OCI-LY7 (cell line): ENCODE data around the gene TMEM266. TPM values are rescaled to one million over a fixed set of nuclear protein-coding genes. Genes with fewer than 3 reads are reported as not detected.

ENCODE experiments used
- BruUV-seq: library from RNA; stranded (reverse); fragments of 400-500 nt; replicated peaks from 2 replicates; lab custom pipeline; 2021; lab: Mats Ljungman, UMichigan
- CTCF ChIA-PET: fragments of 300-600 bp; sonication (Branson Sonifier 250); formaldehyde crosslinking; loops from one replicate; lab custom pipeline; 2022; ENCODE audit warnings: antibody characterized with exemption; ENCODE audit not compliant: unreplicated experiment; lab: Charles Lee
- POLR2A ChIA-PET: fragments of 300-600 bp; sonication (Branson Sonifier 250); formaldehyde crosslinking; loops from one replicate; lab custom pipeline; 2022; ENCODE audit warnings: antibody characterized with exemption; lab: Charles Lee
- DNase-seq: peaks from one replicate; pipeline ENCODE4 v3.0.0-alpha.2; 2015; ENCODE audit warnings: low spot score
- H2AFZ ChIP-seq: fragments of 200-600 bp; sonication (generic), shearing (Covaris generic); 2 replicates; pipeline ENCODE4 v1.6.1; 2014; ENCODE audit warnings: mild to moderate bottlenecking, antibody characterized with exemption, low read length, moderate library complexity
- H3K27ac ChIP-seq: fragments of 200-600 bp; sonication (generic); 2 replicates; pipeline ENCODE4 v1.5.1; 2014; ENCODE audit warnings: mixed run types, low read depth, mild to moderate bottlenecking, moderate library complexity, low read length, inconsistent platforms; ENCODE audit not compliant: poor library complexity, severe bottlenecking
- H3K36me3 ChIP-seq: fragments of 200-600 bp; sonication (generic); 2 replicates; pipeline ENCODE4 v1.6.1; 2014; ENCODE audit warnings: mild to moderate bottlenecking, antibody characterized with exemption, low read length, moderate library complexity, mixed read lengths; ENCODE audit not compliant: insufficient read depth
- H3K4me1 ChIP-seq: fragments of 200-600 bp; sonication (generic); 2 replicates; pipeline ENCODE4 v1.5.1; 2014; ENCODE audit warnings: mild to moderate bottlenecking, low read length; ENCODE audit not compliant: insufficient read depth, poor library complexity, severe bottlenecking
- H3K4me2 ChIP-seq: fragments of 200-600 bp; sonication (generic); 2 replicates; pipeline ENCODE4 v1.6.1; 2014; ENCODE audit warnings: mild to moderate bottlenecking, low read length
- H3K4me3 ChIP-seq: fragments of 200-600 bp; sonication (generic); 2 replicates; pipeline ENCODE4 v1.5.1; 2014; ENCODE audit warnings: mild to moderate bottlenecking, low read depth, low read length; ENCODE audit not compliant: poor library complexity, severe bottlenecking
- H3K79me2 ChIP-seq: fragments of 200-600 bp; sonication (generic); 2 replicates; pipeline ENCODE4 v1.6.1; 2016; ENCODE audit warnings: low read depth, mild to moderate bottlenecking, low read length, moderate library complexity, mixed read lengths; ENCODE audit not compliant: insufficient read depth
- H3K9me2 ChIP-seq: fragments of 200-600 bp; sonication (generic); 2 replicates; pipeline ENCODE4 v1.6.1; 2016; ENCODE audit warnings: mild to moderate bottlenecking, low read length, mixed read lengths; ENCODE audit not compliant: insufficient read depth
- H3K9me3 ChIP-seq: fragments of 200-600 bp; sonication (generic); 2 replicates; pipeline ENCODE4 v1.6.1; 2014; ENCODE audit warnings: mild to moderate bottlenecking, mixed run types, low read length, mixed read lengths
- H4K20me1 ChIP-seq: fragments of 200-600 bp; sonication (generic); 2 replicates; pipeline ENCODE4 v1.6.1; 2014; ENCODE audit warnings: mild to moderate bottlenecking, antibody characterized with exemption, low read length, moderate library complexity, mixed read lengths; ENCODE audit not compliant: insufficient read depth
- CTCF ChIP-seq: fragments of 200-600 bp; sonication (generic); conservative IDR thresholded peaks from 2 replicates; pipeline ENCODE4 v1.5.1; 2014; ENCODE audit warnings: mild to moderate bottlenecking, antibody characterized with exemption, low read length, moderate library complexity, mixed read lengths
- EZH2phosphoT487 ChIP-seq: fragments of 200-600 bp; sonication (generic); IDR thresholded peaks from 2 replicates; pipeline ENCODE4 v1.6.1; 2018; ENCODE audit warnings: low read depth, borderline replicate concordance, mild to moderate bottlenecking, mixed run types, antibody characterized with exemption, low read length, moderate library complexity, mixed read lengths
- intact Hi-C: fragments of 100-400 bp; cut with micrococcal nuclease; formaldehyde crosslinking; loops from one replicate; pipeline ENCODE4 v1.10.0; 2022; ENCODE audit not compliant: unreplicated experiment
- total RNA-seq, 2 experiments: library from RNA; depleted of rRNA in 1 of 2; stranded (reverse); fragments of >200 nt in 1 of 2; shearing (Covaris generic) in 1 of 2; gene quantifications; 2 replicates each; pipeline ENCODE4 v1.2.3, GENCODE V29; 2014 to 2022

Gene TMEM266
- total RNA-seq, 2 experiments from 2014 or later = not detected

DNA sequence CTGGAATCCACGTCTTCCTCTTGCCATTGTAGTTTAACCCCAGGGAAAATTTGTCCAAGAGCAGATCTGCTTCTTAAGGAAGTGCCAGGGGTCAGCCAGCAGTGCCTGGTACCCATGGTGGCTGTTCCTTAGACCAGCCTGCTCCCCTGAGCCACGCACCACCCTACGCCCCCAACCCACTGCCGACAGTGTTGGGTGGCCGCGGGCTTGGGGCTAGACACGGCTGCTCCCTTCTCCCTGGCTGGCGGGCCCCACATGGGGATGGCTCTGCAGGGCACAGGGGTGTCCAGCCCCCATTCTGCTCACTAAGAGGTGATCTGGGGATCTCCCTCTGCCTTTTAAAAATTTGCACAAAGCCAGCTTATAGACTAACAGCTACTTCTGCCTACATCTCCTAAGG lies 104.8 kb downstream of the TMEM266 start:
- no peak overlapping the region for H3K27ac ChIP-seq
- BruUV-seq = no TSS peak
- no peaks in the 10 kb centered on the region for H3K4me1 ChIP-seq
- DNase-seq = no peak
- no peaks in the 10 kb centered on the region for H4K20me1 ChIP-seq
- intact Hi-C loops = no loop called here
- no peaks in the 10 kb centered on the region for H3K36me3 ChIP-seq
- H3K4me2 ChIP-seq = no peak overlapping the region
- H2AFZ ChIP-seq = no peak overlapping the region
- no peaks in the 10 kb centered on the region for H3K79me2 ChIP-seq
- CTCF ChIA-PET = no interaction called here
- H3K9me2 ChIP-seq = no peaks in the 10 kb centered on the region
- H3K4me3 ChIP-seq = no peak overlapping the region
- TF ChIP-seq EZH2phosphoT487 = no peak
- no peak for TF ChIP-seq CTCF
- no peaks in the 10 kb centered on the region for H3K9me3 ChIP-seq
- POLR2A ChIA-PET = interaction anchor here (0.6 to 0.9 kb wide), 4 partner anchors 219 to 637 kb away, joined by 3 read pairs; no protein-coding TSS in a partner anchor

DNA sequence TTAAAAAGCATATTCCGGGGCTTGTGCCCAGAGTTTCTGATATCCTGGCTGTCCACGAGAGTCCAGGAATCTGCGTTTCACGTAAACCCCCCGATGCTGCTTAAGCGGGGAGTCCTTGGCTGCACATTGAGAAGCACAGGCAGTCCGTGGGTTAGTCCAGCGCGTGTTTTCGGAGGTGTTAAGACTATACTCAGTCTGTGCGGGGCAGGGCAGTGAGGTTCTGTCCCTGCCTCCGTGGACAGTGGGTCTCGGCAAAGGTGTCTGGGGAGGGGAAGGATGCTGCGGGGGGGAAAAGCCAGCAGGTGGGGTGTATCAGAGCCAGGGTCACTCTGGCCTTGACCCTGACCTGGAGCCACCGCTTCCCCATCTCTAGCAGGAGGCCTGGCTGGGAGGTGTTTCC lies 106.2 kb downstream of the TMEM266 start:
- H3K9me3 ChIP-seq = no peaks in the 10 kb centered on the region
- DNase-seq = no peak
- no peaks in the 10 kb centered on the region for H3K9me2 ChIP-seq
- H3K4me1 ChIP-seq = no peaks in the 10 kb centered on the region
- no peak for TF ChIP-seq EZH2phosphoT487
- no peak for TF ChIP-seq CTCF
- CTCF ChIA-PET = no interaction called here
- intact Hi-C loops = no loop called here
- H3K4me2 ChIP-seq = no peak overlapping the region
- H3K36me3 ChIP-seq = no peaks in the 10 kb centered on the region
- no peaks in the 10 kb centered on the region for H3K79me2 ChIP-seq
- H3K27ac ChIP-seq = no peak overlapping the region
- H2AFZ ChIP-seq = no peak overlapping the region
- H3K4me3 ChIP-seq = no peak overlapping the region
- POLR2A ChIA-PET = no interaction called here
- H4K20me1 ChIP-seq = no peaks in the 10 kb centered on the region
- no TSS peak for BruUV-seq

DNA sequence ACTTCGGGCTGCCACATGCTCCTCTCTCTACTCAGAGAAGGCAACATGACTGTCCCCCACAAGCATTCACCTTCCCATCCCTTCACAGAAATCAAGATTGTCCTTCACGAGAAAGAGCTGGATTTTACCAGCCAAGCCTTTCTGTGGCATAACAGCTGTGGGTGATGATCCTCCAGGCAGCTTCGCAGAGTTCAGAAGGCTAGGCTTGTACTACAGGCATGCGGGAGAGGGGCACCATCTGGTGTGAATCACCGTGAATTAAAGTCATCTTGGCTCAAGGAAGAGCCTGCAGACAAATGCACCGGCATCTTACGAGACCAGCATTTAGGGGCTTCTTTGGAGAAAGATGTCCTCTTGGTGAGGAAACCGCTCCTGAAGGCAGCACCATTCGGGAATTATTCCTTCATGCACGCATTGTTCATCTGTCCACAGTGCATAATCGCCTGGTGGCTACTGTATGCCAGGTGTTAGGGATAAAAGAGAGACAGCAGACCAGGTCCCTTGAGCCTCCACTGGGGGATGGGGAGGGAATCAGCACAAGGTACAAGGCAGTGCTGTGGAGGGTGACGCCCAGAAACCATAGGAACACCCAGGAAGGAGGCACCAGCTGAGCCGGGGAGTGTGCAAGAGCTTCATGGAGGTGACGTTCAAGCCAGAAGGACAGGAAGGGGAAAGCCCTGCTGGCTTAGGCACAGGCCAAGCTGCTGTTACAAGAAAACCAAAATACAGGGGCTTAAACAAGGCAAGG lies 108.6 kb downstream of the TMEM266 start:
- Histone ChIP-seq H3K79me2 (no peaks in the 10 kb centered on the region), H3K9me3 (no peaks in the 10 kb centered on the region), H3K4me2 (no peak overlapping the region), H3K4me1 (no peaks in the 10 kb centered on the region), H3K4me3 (no peak overlapping the region), H3K36me3 (no peaks in the 10 kb centered on the region), H2AFZ (peak overlapping the region; percentile 89), H4K20me1 (no peaks in the 10 kb centered on the region), H3K27ac (no peak overlapping the region), H3K9me2 (no peaks in the 10 kb centered on the region)
- POLR2A ChIA-PET = interaction anchor here (0.6 to 0.7 kb wide), 2 partner anchors 809 to 1058 kb away, joined by 4 to 6 read pairs; no protein-coding TSS in a partner anchor
- BruUV-seq = no TSS peak
- CTCF ChIA-PET = interaction anchor here (1.1 kb wide), 1 partner anchor 12 kb away, joined by 3 read pairs; no protein-coding TSS in a partner anchor
- TF ChIP-seq CTCF = no peak
- no peak for TF ChIP-seq EZH2phosphoT487
- intact Hi-C loops = no loop called here
- DNase-seq = no peak
